ENCODE results near the gene SMNDC1.
A peak's percentile ranks its signal among the peaks of the same experiment; 100 is the strongest.
"Not testable (repeated sequence)": the region's sequence is repeated elsewhere in the genome, so short reads cannot be mapped to it uniquely, and the experiment has no call there.

Gene SMNDC1

DNA sequence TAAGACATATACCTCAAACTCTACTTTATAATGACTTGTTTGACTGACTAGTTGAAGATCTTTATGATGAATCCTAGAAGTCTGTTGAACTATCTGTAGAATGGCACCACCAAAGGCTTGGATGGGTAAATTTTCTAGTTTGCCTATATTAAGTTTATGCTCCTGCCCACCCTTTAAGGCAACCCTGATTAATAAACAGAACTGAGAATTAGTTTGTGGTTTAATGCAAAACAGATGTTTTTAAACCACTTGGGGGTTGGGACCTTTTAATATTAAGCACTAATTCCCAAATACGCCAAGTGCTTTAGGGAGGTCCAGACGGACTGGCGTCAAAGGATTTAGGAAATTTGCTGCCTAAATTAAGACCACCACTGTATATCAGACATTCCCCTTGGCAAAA lies 20.5 kb downstream of the SMNDC1 start:
- no peak for DNase-seq (ENCODE audit: low read depth)

DNA sequence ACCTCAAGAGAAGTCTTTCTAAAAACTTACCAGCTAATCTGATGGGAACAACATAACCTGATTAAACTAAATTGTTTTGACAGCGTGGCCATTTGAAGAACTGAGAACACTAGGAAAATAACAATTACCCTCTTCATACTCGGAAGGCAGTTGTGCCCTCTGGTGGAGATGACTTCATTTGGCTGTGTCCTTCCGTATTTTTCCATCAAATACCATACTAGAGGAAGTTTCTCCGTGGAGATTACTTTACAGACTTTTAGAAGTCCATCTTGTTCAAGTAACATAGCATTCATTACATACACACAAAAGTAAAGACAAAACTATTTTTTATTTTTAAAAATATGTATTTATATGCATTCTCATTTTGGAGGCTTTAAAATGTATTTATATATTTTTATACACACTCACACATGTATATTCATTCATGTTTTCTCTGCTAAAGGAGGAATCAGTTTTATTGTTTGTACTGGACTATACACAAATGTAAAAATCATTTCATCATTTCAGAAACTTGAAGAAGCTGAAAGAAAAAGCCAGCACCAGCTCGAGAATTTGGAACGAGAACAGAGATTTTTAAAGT lies 25.2 kb downstream of the SMNDC1 start:
- peak; percentile 24 for DNase-seq (ENCODE audit: low read depth)

DNA sequence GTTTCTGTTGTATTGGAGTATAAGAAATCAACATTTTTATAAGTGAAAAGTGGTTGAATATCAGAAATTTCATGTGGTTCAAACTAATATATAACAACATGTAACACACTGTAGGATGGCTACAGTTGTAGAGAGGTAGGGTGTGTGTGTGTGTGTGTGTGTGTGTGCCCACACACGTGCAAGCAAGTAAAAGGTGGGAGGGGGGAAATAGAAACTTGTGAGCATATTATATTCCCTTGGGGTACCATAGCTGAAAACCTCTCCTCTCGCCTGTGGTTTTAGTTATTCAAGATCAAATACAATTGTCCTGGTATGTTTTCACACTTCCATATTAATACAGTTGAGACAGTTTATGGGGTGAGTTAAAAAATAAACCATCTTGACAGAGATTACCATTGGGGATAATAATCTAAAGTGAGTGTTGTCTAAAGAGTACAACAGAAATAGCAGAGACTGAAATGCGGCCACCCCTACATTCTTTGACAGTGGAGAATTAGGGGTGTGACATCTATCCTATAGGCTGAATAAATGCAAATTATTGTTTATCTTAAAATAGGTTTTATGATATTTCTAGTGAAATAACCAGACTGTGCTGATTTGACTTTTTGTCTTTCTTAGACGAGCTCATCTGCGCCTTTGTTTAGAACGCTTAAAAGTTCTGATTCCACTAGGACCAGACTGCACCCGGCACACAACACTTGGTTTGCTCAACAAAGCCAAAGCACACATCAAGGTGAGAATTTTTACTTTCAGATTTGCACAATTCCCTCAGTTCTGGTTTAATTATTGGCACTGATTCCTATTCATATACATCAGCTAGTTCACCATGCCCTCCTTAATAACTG lies 25.9 kb downstream of the SMNDC1 start:
- DNase-seq (ENCODE audit: low read depth): no peak

DNA sequence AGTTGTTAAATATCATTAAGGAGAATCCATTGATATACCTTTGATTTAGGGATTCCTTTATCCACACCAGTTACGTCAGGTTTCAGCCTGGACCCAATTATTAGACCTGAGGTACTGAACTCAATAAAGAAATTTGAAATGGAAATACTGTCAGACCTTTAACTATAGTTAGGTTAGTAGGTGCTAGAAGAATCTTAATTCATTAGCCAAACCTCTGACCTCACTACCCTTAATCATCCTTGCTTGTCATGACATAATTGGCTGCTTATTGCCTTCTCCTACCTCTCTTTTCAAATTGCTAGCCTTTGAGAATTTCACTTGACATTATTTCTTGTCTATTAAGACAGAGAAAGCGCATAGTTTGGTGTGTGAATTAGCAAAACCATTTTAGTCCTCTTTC lies 27.1 kb downstream of the SMNDC1 start:
- no peak for DNase-seq (ENCODE audit: low read depth)

DNA sequence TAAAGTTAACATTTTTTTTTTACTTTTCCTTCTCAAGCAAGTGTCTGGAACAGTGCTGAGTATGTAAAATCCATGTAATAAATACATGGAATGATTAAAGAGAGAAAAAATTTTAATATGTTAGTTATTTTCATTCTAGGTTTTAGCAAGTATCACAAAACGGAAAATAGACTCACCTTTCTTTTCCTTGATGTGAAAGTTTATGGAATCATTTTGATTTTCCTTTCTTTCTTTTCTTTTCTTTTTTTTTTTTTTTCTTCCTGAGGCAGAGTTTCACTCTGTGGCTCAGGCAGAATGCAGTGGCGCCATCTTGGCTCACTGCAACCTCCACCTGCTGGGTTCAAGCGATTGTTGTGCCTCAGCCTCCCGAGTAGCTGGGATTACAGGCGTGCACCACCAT lies 28.1 kb downstream of the SMNDC1 start:
- no peak for DNase-seq (ENCODE audit: low read depth)

DNA sequence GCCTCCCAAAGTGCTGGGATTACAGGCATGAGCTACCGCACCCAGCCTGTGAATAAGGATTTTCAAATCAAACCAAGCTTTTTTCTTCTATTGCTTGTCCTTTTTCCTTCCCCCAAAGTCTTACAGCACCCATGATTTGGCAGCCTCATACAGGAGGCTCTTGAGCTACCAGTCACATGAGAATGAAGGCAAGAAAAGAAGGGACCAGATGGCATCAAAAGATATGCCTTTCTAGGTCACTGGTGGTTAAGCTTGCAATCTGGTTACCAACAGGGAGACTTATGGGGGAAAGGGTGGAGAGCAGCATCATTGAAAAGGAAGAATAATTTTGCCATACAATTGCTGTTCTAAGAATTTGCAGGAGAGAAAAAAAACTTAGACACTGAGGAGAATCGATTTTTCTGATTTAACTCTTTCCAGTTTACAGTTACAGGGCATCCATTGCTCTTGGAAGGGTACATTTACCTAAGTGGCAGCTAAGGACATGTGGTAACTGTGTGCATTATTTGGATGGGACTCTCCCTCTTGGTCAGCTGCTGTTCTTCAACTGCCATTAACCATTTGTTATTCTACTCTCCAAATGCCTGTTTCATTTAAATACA lies 29.5 kb downstream of the SMNDC1 start:
- DNase-seq (ENCODE audit: low read depth): no peak

DNA sequence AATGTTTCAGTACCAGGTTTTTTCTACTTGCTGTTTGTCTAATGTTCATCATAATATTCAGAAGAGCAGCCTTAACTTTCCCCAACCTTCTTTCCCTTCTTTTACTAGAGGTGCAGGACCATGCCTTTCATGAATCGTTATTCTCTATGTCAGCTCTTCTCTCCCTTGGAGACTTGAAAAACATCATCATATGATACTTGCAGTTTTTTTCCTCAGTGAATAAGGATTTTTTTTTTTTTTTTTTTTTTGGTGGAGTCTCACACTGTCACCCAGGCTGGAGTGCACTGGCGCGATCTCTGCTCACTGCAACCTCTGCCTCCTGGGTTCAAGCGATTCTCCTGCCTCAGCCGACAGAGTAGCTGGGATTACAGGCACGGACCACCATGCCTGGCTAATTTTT lies 30.1 kb downstream of the SMNDC1 start:
- no peak for DNase-seq (ENCODE audit: low read depth)

DNA sequence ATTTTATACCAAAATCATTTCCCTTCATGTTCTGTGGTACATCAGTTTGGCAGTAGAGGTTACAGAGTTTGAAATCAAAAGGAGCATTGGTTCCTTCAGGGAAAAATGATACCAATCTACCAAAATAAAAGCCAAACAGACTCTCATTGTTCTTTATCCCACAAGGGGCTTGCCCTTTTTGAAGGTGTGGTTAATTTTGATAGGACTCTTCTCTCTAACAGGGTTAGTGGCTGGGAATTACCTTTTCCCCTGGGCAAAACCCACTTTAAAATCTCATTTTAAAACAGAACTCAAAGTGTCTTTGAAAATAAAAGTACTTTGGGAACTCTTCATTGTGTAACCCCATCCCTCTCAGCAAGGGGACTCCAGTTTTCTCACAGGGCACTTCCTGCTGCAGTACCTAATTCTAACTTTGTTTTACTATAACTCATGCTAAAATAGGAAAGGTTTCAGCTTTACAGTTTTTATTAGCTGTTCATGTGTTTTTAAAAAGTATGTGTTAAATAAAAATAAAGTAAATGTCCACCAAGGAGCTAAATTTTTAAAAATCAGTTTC lies 30.6 kb downstream of the SMNDC1 start:
- no peak for DNase-seq (ENCODE audit: low read depth)

DNA sequence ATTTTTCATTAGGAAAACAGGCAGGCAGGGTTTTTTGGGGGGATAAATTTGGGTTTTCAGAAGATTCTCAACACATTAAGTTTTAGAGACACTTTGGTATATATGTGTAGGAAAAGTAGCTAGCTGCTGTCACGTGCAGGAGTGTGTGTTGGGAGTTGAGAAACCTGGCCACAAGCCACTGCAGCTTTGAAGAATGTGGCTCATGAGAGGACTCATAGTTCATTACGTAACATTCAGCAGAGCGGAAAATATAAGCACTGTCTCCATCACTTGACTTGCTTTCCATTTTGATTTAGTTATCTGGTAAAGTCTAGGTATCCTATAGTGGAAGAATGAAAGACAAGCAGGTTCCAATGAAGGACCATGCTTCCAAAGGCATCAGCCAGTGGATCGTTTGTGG lies 31.2 kb downstream of the SMNDC1 start:
- peak; percentile 81 for DNase-seq (ENCODE audit: low read depth)

DNA sequence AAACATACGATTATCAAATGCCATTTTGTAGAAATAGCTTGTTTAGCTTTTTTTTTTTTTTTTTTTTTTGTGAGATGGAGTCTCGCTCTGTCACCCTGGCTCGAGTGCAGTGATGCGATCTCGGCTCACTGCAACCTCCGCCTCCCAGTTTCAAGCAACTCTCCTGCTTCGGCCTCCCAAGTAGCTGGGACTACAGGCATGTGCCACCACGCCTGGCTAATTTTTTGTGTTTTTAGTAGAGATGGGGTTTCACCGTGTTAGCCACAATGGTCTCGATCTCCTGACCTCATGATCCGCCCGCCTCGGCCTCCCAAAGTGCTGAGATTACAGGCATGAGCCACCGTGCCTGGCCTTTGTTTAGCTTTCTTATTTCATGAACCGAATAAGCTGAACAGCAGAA lies 31.7 kb downstream of the SMNDC1 start:
- not testable (repeated sequence) for DNase-seq (ENCODE audit: low read depth)

DNA sequence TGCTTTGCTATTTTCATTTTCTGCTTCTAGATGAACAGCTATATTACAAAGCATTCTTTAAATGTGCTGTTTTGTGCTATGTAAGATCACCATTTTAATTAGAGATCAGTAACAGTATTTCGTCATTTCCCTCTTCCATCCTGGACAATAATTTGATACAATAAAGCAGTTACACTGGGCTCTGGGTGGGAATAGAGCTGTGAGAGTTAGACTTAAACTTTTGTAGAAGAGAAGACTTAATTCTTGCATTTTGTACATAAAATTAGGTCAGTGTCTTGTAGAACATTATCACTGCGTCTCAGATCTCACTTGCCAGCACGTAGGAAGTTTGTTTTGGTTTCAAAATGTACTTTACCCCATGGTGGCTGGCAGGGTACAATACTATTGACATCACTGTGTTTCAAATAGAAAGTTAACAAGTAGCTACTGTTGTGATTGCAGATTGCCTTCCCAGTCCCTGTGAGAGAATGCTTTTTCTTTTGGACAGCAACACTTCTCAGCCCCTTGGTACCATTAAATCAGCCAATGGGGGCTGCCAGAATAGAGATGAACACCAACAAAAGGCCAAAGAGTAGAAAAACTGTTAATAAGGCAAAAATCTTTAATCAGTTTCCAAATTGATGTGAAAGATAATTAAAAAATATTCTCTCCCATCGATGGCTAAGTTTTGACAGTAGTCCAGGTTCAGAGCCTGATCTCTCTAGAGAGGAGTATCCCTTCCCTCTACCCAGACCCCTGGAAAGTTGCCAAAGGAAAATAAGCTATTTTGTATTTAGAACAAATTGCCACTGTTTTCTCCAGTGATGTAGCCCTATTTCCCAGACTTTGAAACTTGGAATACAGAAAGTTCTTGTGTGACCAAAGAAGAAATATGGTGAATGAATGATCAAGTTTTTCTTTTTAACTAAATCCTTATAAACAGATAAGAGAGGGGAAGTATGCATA lies 35.1 kb downstream of the SMNDC1 start:
- no peak for DNase-seq (ENCODE audit: low read depth)

DNA sequence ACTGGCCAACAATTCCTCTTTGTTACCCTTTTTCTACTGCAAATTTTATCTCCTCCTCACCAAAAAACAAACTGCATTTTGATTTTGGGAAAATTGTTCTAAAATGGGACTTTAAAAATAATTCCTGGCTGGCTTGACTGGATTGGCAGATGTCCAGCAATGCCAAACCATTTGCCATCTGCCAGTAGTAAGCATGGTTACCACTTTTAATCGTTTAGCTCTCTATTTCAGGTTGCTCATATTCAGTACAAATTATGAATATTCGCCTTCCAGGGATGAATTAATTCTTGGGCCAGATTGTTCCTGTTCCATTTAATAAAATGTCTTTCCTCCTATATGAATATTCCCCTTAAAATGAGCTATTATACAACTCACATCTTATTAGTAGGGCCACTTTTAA lies 35.7 kb downstream of the SMNDC1 start:
- DNase-seq (ENCODE audit: low read depth): no peak

DNA sequence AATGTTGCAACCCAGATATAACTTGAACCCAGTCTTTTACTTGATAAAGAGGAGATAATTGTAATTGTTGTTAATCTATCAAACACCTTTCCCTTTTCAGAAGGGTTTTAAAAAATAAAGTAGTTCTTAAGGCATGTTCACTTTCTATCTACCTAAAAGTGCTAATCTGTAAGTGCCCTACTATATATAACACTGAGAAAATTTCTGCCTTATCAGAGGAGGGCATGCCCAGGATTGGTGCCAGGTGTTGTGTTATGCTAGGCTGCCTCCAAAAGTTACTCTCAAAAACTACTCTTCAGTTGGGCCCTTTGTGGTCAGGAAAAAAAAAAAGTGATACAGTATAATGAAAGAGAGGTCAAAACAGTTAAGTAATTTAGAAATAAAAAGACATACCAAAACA lies 36.3 kb downstream of the SMNDC1 start:
- no peak for DNase-seq (ENCODE audit: low read depth)

DNA sequence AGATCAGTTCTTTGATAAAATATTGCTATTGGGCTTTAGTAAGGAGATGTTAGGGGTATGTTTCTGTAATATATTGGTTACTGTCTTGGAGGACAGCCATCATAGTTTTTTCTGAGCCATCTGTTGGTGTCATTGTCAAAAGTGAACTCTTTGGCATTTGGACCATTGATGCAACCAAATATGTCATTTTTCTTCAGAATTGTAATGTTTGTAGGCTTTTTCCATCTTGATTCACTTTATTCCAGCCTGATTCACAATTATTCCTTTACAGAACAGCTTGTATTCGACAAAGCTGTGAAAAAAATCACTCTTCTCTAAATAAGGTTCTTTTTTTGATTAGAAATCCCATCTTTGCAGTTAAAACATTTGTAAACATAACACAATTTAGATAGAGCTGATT lies 37.4 kb downstream of the SMNDC1 start:
- DNase-seq (ENCODE audit: low read depth): no peak

DNA sequence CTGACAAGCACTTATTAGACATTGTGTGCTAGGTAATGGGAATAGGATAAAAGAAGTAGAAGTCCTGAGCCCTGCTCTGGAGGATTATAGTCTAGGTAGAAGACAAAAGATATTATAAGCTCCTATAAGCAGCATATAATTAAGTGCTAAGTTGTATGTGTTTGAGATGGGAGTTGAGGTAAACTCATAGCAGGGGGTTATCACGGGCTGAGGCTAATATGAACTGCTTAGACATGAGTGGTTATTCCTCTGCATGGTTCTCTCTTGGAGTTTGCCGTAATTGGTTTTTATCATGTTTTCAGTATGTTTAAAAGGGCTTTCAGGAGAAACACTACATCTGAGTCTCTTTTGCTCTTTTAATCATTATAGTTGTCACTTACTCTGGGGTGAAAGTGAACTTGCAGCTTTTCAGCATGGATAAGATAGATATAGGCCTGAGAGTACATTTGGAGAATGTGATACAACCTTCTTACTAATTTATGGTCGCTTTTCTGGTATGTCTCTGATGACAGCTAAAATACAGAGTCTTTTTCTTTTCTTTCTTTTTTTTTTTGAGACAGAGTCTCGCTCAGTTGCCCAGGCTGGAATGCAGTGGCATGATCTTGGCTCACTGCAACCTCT lies 39.0 kb downstream of the SMNDC1 start:
- no peak for DNase-seq (ENCODE audit: low read depth)

DNA sequence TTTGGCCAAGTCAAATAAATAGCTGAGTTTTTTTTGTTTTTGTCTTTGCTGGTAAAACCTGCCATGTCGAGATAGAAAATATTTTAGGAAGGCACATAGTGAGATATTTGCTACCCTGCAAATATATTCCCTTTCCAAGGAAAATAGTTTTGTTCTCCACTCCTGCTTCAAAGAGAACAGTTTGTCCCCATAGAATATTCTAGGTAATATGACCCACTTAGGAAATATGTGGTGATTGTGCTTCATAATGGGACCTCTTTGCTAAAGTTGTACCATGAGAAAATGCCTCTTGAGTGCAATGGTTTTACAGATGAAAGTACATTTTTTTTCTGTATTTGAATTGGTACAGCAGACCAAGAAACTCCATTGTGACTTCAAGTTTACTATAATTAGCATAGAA lies 41.6 kb downstream of the SMNDC1 start:
- no peak for DNase-seq (ENCODE audit: low read depth)

DNA sequence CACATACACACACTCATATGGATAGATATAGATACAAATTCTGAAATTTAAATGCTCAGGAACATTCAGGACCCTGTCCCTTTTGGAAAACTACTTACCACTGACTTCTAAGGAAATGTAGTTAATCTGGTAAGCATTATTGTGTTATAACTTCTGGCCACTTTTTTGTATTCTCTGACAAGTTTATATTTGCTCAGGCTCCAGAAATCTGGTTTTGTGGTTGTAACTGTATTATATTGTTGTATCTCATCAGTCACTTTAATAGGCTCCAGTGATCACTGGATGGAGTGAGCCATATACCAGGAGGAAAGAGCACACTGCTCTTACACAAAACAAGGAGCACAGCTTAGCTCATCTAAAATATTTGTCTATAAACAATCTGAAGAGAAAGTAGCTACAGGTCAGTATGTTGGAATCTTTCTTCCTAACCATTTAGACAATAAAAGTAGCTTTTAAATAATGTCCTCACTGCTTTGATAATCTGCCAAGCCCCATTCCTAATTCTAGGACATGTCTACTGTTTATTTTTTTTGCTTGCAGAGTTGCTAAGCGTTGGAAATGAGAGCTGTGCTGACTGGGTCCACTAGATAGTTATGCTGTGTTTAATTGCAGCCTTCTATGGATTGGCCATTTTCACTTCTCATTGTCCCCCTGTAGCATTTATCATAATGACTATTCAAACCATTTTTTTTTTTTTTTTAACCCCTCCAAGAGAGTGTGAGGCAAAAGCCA lies 43.8 kb downstream of the SMNDC1 start:
- DNase-seq (ENCODE audit: low read depth): no peak

DNA sequence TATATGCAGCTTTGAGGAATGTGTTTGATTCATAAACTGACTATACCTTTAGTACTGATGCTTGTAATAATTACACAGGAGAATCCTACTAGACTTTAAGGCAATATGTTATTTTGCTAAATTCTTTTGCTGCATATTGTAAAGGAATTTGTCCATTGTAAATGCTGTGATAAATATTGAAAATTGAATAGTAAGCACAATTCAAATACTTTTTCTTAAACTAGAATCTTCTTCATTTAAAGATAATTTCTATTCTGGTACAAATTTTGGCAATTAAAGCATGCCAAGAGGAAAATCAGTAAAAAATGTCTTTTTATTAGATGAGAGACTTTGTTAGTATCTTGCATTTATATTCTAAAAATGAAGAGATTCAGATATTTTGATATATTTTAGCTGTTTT lies 45.4 kb downstream of the SMNDC1 start:
- no peak for DNase-seq (ENCODE audit: low read depth)

DNA sequence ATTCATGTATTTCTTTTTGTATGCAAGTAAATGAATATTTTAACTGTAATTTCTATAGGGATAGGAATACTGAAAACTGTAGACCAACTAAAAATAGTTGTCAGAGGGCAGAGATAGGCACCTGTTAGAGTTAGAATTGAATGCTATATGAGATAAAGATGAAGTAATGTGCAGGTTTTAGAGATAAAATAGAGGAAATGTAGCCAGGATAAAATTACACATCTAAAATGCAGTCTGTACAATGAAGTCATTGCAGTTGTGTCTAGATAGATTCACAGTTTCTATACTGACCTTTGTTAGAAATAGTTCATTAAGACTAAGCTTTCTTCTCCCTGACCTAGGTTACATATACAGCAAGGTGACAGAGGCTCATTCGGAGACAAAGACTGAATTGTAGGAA lies 46.2 kb downstream of the SMNDC1 start:
- no peak for DNase-seq (ENCODE audit: low read depth)

DNA sequence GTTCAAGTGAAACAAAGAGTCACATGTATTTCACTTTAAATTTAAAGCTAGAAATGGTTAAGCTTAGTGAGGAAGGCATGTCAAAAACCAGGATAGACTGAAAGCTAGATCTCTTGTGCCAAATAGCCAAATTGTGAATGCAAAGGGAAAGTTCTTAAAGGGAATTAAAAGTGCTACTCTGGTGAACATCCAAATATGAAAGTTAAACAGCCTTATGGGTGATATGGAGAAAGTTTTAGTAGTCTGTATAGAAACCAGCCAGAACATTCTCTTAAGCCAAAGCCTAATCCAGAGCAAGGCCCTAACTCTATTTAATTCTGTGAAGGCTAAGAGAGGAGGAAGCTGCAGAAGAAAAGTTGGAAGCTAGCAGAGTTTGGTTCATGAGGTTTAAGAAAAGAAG lies 50.3 kb downstream of the SMNDC1 start:
- no peak for DNase-seq (ENCODE audit: low read depth)

DNA sequence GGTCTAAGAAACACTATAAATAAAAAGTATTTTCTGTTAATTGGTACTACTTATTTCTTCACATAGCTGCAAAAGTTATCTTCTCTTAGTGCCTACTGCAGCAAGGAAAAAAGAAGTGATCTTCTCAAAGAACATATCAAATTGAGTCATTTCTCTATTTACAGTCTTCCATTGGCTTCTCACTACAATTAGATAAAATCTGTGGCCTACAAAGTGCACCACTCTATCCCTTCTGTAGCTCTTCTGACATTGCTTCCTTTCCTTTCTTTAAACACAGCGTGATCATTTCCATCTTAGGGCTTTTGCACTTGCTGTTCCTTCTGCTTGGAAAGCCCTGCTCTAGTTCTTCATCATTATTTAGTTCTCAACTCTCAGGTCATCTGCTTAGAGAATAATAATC lies 52.6 kb downstream of the SMNDC1 start:
- no peak for DNase-seq (ENCODE audit: low read depth)

All from HS-5 (cell line).